AG09309 (cell line): Measurements from ENCODE around the gene PPCDC.
"Not testable (repeated sequence)": the region's sequence is repeated elsewhere in the genome, so short reads cannot be mapped to it uniquely, and the experiment has no call there.

ENCODE experiments used
- DNase-seq: peaks from one replicate; pipeline ENCODE4 v3.0.0-alpha.2; 2010; ENCODE audit warnings: low read depth
- H3K4me3 ChIP-seq: 2 replicates; pipeline ENCODE4 v1.5.1; 2011; ENCODE audit warnings: mild to moderate bottlenecking, low read depth, low read length, moderate library complexity; ENCODE audit not compliant: control insufficient read depth
- CTCF ChIP-seq: IDR thresholded peaks from 2 replicates; pipeline ENCODE4 v1.5.1; 2011; ENCODE audit warnings: mild to moderate bottlenecking, low read depth, low read length, inconsistent platforms; ENCODE audit not compliant: insufficient read depth, control insufficient read depth; ENCODE audit errors: missing control alignments

PPCDC gene

GRCh38 chr15:75081150-75081549 is 57.8 kb downstream of the PPCDC start:
- no peak overlapping the region for H3K4me3 ChIP-seq
- DNase-seq: no peak
- no peak for TF ChIP-seq CTCF

GRCh38 chr15:75082689-75083088 is 59.3 kb downstream of the PPCDC start:
- no peak for TF ChIP-seq CTCF
- no peak for DNase-seq
- H3K4me3 ChIP-seq: no peak overlapping the region

GRCh38 chr15:75085708-75086107 is 62.3 kb downstream of the PPCDC start:
- H3K4me3 ChIP-seq, DNase-seq: not testable (repeated sequence)

GRCh38 chr15:75089456-75090387 is 66.3 kb downstream of the PPCDC start:
- DNase-seq: no peak
- TF ChIP-seq CTCF: no peak
- no peak overlapping the region for H3K4me3 ChIP-seq

- H3K4me3 ChIP-seq: no peak overlapping the region
- no peak for TF ChIP-seq CTCF
- no peak for DNase-seq
Measured at GRCh38 chr15:75090388-75090734, 67.0 kb downstream of the PPCDC start.

- DNase-seq: no peak
- H3K4me3 ChIP-seq: no peak overlapping the region
- no peak for TF ChIP-seq CTCF
Measured at GRCh38 chr15:75091814-75092213, 68.4 kb downstream of the PPCDC start.

GRCh38 chr15:75094961-75095478 is 71.6 kb downstream of the PPCDC start:
- DNase-seq, H3K4me3 ChIP-seq: not testable (repeated sequence)
